Sigmoid colon (tissue), 7 donors: Measurements from ENCODE around the gene ROCK1. TPM values are rescaled to one million over a fixed set of nuclear protein-coding genes. Genes with fewer than 3 reads are reported as not detected.
"Not testable (repeated sequence)": the region's sequence is repeated elsewhere in the genome, so short reads cannot be mapped to it uniquely, and the experiment has no call there.

Experiments used
- DNase-seq: peaks from one replicate; pipeline ENCODE4 v3.0.0-alpha.2; 2019
- H3K27ac ChIP-seq, 4 donors: fragments of 200-600 bp; sonication (generic); one replicate each; pipeline ENCODE4 v1.5.1; 2016 to 2019; ENCODE audit warnings: mild to moderate bottlenecking in 1 of 4
- H3K27me3 ChIP-seq, 3 donors: fragments of 200-600 bp; sonication (generic); one replicate each; pipeline ENCODE4 v1.5.1; 2019; ENCODE audit warnings: mild to moderate bottlenecking in 1 of 3
- H3K36me3 ChIP-seq, 4 donors: fragments of 200-600 bp; sonication (generic); one replicate each; pipeline ENCODE4 v1.5.1; 2016 to 2019
- H3K4me1 ChIP-seq, 4 donors: fragments of 200-600 bp; sonication (generic); one replicate each; pipeline ENCODE4 v1.5.1; 2017 to 2019
- H3K4me3 ChIP-seq, 4 donors: fragments of 200-600 bp; sonication (generic); one replicate each; pipeline ENCODE4 v1.5.1; 2017 to 2019; ENCODE audit warnings: mild to moderate bottlenecking in 2 of 4, moderate library complexity in 1 of 4
- H3K9me3 ChIP-seq, 4 donors: fragments of 200-600 bp in 3 of 4; sonication (generic) in 3 of 4; one replicate each; pipeline versions ENCODE4 v1.5.1 to v1.6.1; 2013 to 2019
- CTCF ChIP-seq, 4 experiments: fragments of 450-650 bp in 3 of 4; fragments of 200-600 bp in 1 of 4; IDR thresholded peaks; one replicate each; pipeline ENCODE4 v1.5.1; 2016 to 2019; ENCODE audit warnings: antibody characterized with exemption in 4 of 4, mild to moderate bottlenecking in 3 of 4, moderate library complexity in 2 of 4
- EP300 ChIP-seq, 4 donors: sonication (generic); formaldehyde crosslinking; IDR thresholded peaks; one replicate each; pipeline ENCODE4 v1.6.1; 2017; ENCODE audit warnings: antibody characterized with exemption in 4 of 4
- POLR2A ChIP-seq, 2 donors: fragments of 450-650 bp; IDR thresholded peaks; one replicate each; pipeline ENCODE4 v1.6.1; 2016; ENCODE audit warnings: antibody characterized with exemption in 2 of 2, mild to moderate bottlenecking in 2 of 2, moderate library complexity in 2 of 2
- POLR2AphosphoS5 ChIP-seq, 4 donors: sonication (generic); formaldehyde crosslinking; IDR thresholded peaks; one replicate each; pipeline ENCODE4 v1.6.1; 2017; ENCODE audit warnings: antibody characterized with exemption in 4 of 4
- WGBS, 2 donors: extraction: QIAGEN DNeasy Blood & Tissue Kit; methylation state at CpG; one replicate each; pipeline ENCODE4 v1.1.7; 2013; 5-methylcytosine and 5-hydroxymethylcytosine counted together
- intact Hi-C: fragments of 100-400 bp; cut with DNase I; formaldehyde crosslinking; loops from one replicate; pipeline ENCODE4 v1.15.1; 2023
- polyA plus RNA-seq, 3 donors: library from polyadenylated mRNA; stranded (reverse); fragments of 200-250 nt; gene quantifications; one replicate each; pipeline ENCODE4 v1.2.3, GENCODE V29; 2013
- small RNA-seq, 3 donors: library from RNA; depleted of rRNA; stranded (forward); fragments of <200 nt; gene quantifications; one replicate each; pipeline ENCODE3, GENCODE V24; 2016
- total RNA-seq, 4 donors: library from RNA; depleted of rRNA; stranded (reverse); fragments of >200 nt; gene quantifications; one replicate each; pipeline ENCODE4 v1.1.0, GENCODE V29; 2016
- donor health status: healthy with polysubstance abuse.
- donor health status: Bipolar disorder and iron deficiency.
- donor health status: healthy.

The ROCK1 gene
- total and polyA plus RNA-seq, 7 donors, result 7.8 to 86.7 (median 55.8) TPM

GRCh38 chr18:20960735-20961134 lies 150.9 kb downstream of the ROCK1 start:
- Histone ChIP-seq H3K4me1 (no peaks in the 10 kb centered on the region), H3K36me3 (peaks cover 0 to 13% (median 0%) of the 10 kb centered on the region in 4 donors), H3K9me3 (no peaks in the 10 kb centered on the region), H3K27ac (no peak overlapping the region), H3K27me3 (no peaks in the 10 kb centered on the region), H3K4me3 (no peak overlapping the region)
- WGBS, 2 donors, result 88 to 94% methylated on average over 1 of the region's 1 CpG
- intact Hi-C loops, result no loop called here
- no peak for TF ChIP-seq POLR2A (IDR thresholded peaks at IDR 0.05)
- TF ChIP-seq CTCF (IDR thresholded peaks at IDR 0.05), result no peak
- no peak for TF ChIP-seq EP300 (IDR thresholded peaks at IDR 0.05)
- no peak for TF ChIP-seq POLR2AphosphoS5 (IDR thresholded peaks at IDR 0.05)
- DNase-seq, result no peak

GRCh38 chr18:20950827-20951226 lies 160.8 kb downstream of the ROCK1 start:
- H3K27me3 ChIP-seq, H3K27ac ChIP-seq, intact Hi-C loops, DNase-seq, H3K4me3 ChIP-seq, H3K4me1 ChIP-seq, H3K9me3 ChIP-seq: not testable (repeated sequence)
- peaks cover 0 to 11% (median 5%) of the 10 kb centered on the region in 4 donors for H3K36me3 ChIP-seq
- whole genome bisulfite sequencing, 2 donors, result 74 to 80% methylated on average over 2 of the region's 2 CpGs

Small RNA genes within 50 kb of the gene (small RNA-seq; reads per million reads assigned to genes)
- gene RNU6-120P, result 0 reads per million in 3 donors

Other genes with a start within 250 kb of the ROCK1 start
- 10 to 100 TPM in 1 of 4 donors, 1 to 10 TPM in 3; 2.1 to 12.1 (median 5.7) TPM for gene GREB1L, start 130.4 kb upstream of the ROCK1 start, total RNA-seq
- gene GREB1L, start 130.4 kb upstream of the ROCK1 start, polyA plus RNA-seq, result under 1 TPM in 1 of 3 donors, not detected in 2; 0.23 TPM